ENCODE measurements around the gene DNAJC7.
"Not testable (repeated sequence)": the region's sequence is repeated elsewhere in the genome, so short reads cannot be mapped to it uniquely, and the experiment has no call there.

Gene DNAJC7

GRCh38 chr17:41957031-41957868 lies 60.0 kb downstream of the DNAJC7 start:
- no peak for DNase-seq (ENCODE audit: low spot score)

GRCh38 chr17:41956522-41956921 lies 60.7 kb downstream of the DNAJC7 start:
- no peak for DNase-seq (ENCODE audit: low spot score)

GRCh38 chr17:41948762-41949460 lies 68.3 kb downstream of the DNAJC7 start:
- no peak for DNase-seq (ENCODE audit: low spot score)

GRCh38 chr17:41944943-41945342 lies 72.3 kb downstream of the DNAJC7 start:
- DNase-seq (ENCODE audit: low spot score), result no peak

- DNase-seq (ENCODE audit: low spot score), result no peak
Observed at GRCh38 chr17:41943492-41943891, 73.7 kb downstream of the DNAJC7 start.

GRCh38 chr17:41942626-41943373 lies 74.4 kb downstream of the DNAJC7 start:
- DNase-seq (ENCODE audit: low spot score), result no peak

- DNase-seq (ENCODE audit: low spot score), result no peak
Observed at GRCh38 chr17:41941168-41941567, 76.1 kb downstream of the DNAJC7 start.

GRCh38 chr17:41939693-41940090 lies 77.5 kb downstream of the DNAJC7 start:
- no peak for DNase-seq (ENCODE audit: low spot score)

- no peak for DNase-seq (ENCODE audit: low spot score)
Observed at GRCh38 chr17:41939044-41939692, 78.1 kb downstream of the DNAJC7 start.

- no peak for DNase-seq (ENCODE audit: low spot score)
Observed at GRCh38 chr17:41937970-41938954, 79.0 kb downstream of the DNAJC7 start.

- no peak for DNase-seq (ENCODE audit: low spot score)
Observed at GRCh38 chr17:41935641-41936040, 81.6 kb downstream of the DNAJC7 start.

GRCh38 chr17:41932816-41933389 lies 84.3 kb downstream of the DNAJC7 start:
- DNase-seq (ENCODE audit: low spot score), result no peak

GRCh38 chr17:41931715-41932114 lies 85.5 kb downstream of the DNAJC7 start:
- not testable (repeated sequence) for DNase-seq (ENCODE audit: low spot score)

GRCh38 chr17:41930833-41931156 lies 86.4 kb downstream of the DNAJC7 start:
- not testable (repeated sequence) for DNase-seq (ENCODE audit: low spot score)

GRCh38 chr17:41930009-41930832 lies 87.0 kb downstream of the DNAJC7 start, which contains the start of gene ODAD4:
TSS of gene ODAD4 (plus strand) at chr17:41930617. CDS start at chr17:41930724, 107 bp downstream.
- peak; percentile 89 for DNase-seq (ENCODE audit: low spot score)

- DNase-seq (ENCODE audit: low spot score), result no peak
Observed at GRCh38 chr17:41928693-41929251, 88.5 kb downstream of the DNAJC7 start.
